Panc1 (cell line): ENCODE measurements around the gene PDGFA.

Experiments used
- POLR2AphosphoS5 ChIP-seq: IDR thresholded peaks from 2 replicates; pipeline ENCODE4 v1.6.1; 2012; ENCODE audit warnings: mild to moderate bottlenecking, low read depth, low read length, moderate library complexity
- REST ChIP-seq, 2 experiments: IDR thresholded peaks; 2 replicates each; pipeline ENCODE4 v1.6.1; 2011 to 2012; ENCODE audit warnings: low read depth in 2 of 2, control low read depth in 1 of 2, low read length in 1 of 2, mild to moderate bottlenecking in 1 of 2, moderate library complexity in 1 of 2; ENCODE audit not compliant: insufficient read depth in 1 of 2
- SIN3A ChIP-seq: IDR thresholded peaks from 2 replicates; pipeline ENCODE4 v1.6.1; 2012; ENCODE audit warnings: low read depth, mild to moderate bottlenecking, low read length, moderate library complexity, borderline replicate concordance; ENCODE audit not compliant: insufficient read depth
- TCF7L2 ChIP-seq: IDR thresholded peaks from 2 replicates; pipeline ENCODE4 v1.6.1; 2011; ENCODE audit warnings: mild to moderate bottlenecking, low read depth, low read length, inconsistent platforms
- TF ChIP-seq, protein P1 (sequence below): fragments of 450-650 bp; IDR thresholded peaks from 2 replicates; pipeline ENCODE4 v1.5.1; 2017; ENCODE audit warnings: mild to moderate bottlenecking

GRCh38 chr7:508461-509170 lies 11.0 kb downstream of the PDGFA start:
- TF ChIP-seq REST (IDR thresholded peaks at IDR 0.05; ENCODE audit: insufficient read depth in 1 of 2, low read depth in 2 of 2, low read length in 1 of 2), result no peak
- TF ChIP-seq, protein P1, sequence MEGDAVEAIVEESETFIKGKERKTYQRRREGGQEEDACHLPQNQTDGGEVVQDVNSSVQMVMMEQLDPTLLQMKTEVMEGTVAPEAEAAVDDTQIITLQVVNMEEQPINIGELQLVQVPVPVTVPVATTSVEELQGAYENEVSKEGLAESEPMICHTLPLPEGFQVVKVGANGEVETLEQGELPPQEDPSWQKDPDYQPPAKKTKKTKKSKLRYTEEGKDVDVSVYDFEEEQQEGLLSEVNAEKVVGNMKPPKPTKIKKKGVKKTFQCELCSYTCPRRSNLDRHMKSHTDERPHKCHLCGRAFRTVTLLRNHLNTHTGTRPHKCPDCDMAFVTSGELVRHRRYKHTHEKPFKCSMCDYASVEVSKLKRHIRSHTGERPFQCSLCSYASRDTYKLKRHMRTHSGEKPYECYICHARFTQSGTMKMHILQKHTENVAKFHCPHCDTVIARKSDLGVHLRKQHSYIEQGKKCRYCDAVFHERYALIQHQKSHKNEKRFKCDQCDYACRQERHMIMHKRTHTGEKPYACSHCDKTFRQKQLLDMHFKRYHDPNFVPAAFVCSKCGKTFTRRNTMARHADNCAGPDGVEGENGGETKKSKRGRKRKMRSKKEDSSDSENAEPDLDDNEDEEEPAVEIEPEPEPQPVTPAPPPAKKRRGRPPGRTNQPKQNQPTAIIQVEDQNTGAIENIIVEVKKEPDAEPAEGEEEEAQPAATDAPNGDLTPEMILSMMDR, result no peak
- TF ChIP-seq POLR2AphosphoS5, result no peak
- no peak for TF ChIP-seq SIN3A
- TF ChIP-seq TCF7L2, result no peak
